ENCODE data around the gene HSD17B12.

DNA sequence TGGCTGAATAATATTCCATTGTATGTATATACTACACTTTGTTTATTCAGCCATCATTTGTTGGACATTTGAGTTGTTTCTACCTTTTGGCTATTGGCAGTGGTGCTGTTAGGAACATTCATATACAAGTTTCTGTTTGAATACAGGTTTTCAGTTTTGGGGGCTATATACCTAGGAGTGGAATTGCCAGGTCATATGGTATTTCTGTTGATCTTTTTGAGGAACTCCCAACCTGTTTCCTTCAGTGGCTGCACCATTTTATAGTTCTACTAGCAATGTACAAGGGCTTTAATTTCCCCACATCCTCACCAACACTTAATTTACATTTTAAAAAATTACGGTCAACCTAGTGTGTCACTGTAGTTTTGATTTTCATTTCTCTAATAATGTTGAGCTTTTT lies 54.6 kb downstream of the HSD17B12 start:
- TF ChIP-seq, protein P1, sequence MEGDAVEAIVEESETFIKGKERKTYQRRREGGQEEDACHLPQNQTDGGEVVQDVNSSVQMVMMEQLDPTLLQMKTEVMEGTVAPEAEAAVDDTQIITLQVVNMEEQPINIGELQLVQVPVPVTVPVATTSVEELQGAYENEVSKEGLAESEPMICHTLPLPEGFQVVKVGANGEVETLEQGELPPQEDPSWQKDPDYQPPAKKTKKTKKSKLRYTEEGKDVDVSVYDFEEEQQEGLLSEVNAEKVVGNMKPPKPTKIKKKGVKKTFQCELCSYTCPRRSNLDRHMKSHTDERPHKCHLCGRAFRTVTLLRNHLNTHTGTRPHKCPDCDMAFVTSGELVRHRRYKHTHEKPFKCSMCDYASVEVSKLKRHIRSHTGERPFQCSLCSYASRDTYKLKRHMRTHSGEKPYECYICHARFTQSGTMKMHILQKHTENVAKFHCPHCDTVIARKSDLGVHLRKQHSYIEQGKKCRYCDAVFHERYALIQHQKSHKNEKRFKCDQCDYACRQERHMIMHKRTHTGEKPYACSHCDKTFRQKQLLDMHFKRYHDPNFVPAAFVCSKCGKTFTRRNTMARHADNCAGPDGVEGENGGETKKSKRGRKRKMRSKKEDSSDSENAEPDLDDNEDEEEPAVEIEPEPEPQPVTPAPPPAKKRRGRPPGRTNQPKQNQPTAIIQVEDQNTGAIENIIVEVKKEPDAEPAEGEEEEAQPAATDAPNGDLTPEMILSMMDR (IDR thresholded peaks at IDR 0.05): no peak
- TF ChIP-seq POLR2AphosphoS5 (IDR thresholded peaks at IDR 0.05; ENCODE audit: low read depth, low read length): no peak
- no peak for TF ChIP-seq TCF7L2 (IDR thresholded peaks at IDR 0.05; ENCODE audit: low read depth, low read length)
- TF ChIP-seq, protein P2, sequence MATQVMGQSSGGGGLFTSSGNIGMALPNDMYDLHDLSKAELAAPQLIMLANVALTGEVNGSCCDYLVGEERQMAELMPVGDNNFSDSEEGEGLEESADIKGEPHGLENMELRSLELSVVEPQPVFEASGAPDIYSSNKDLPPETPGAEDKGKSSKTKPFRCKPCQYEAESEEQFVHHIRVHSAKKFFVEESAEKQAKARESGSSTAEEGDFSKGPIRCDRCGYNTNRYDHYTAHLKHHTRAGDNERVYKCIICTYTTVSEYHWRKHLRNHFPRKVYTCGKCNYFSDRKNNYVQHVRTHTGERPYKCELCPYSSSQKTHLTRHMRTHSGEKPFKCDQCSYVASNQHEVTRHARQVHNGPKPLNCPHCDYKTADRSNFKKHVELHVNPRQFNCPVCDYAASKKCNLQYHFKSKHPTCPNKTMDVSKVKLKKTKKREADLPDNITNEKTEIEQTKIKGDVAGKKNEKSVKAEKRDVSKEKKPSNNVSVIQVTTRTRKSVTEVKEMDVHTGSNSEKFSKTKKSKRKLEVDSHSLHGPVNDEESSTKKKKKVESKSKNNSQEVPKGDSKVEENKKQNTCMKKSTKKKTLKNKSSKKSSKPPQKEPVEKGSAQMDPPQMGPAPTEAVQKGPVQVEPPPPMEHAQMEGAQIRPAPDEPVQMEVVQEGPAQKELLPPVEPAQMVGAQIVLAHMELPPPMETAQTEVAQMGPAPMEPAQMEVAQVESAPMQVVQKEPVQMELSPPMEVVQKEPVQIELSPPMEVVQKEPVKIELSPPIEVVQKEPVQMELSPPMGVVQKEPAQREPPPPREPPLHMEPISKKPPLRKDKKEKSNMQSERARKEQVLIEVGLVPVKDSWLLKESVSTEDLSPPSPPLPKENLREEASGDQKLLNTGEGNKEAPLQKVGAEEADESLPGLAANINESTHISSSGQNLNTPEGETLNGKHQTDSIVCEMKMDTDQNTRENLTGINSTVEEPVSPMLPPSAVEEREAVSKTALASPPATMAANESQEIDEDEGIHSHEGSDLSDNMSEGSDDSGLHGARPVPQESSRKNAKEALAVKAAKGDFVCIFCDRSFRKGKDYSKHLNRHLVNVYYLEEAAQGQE (IDR thresholded peaks at IDR 0.05; ENCODE audit: insufficient read depth in 1 of 2, low read depth in 2 of 2, low read length in 1 of 2): no peak

All from Panc1 (cell line).